HUES6 (cell line): ENCODE measurements around the gene BCHE.

Experiments used
- H3K27ac ChIP-seq: 2 replicates; pipeline ENCODE4 v1.7.0; 2013; ENCODE audit warnings: low read depth, mild to moderate bottlenecking, low read length, inconsistent platforms
- H3K27me3 ChIP-seq: 2 replicates; pipeline ENCODE4 v1.6.1; 2013; ENCODE audit warnings: low read length; ENCODE audit not compliant: control insufficient read depth, insufficient read depth
- H3K36me3 ChIP-seq: 2 replicates; pipeline ENCODE4 v1.6.1; 2013; ENCODE audit warnings: low read length; ENCODE audit not compliant: control insufficient read depth, insufficient read depth
- H3K4me1 ChIP-seq: 2 replicates; pipeline ENCODE4 v1.6.1; 2013; ENCODE audit warnings: low read length; ENCODE audit not compliant: control insufficient read depth, insufficient read depth
- H3K4me3 ChIP-seq: 2 replicates; pipeline ENCODE4 v1.5.1; 2013; ENCODE audit warnings: low read depth, low read length
- H3K9ac ChIP-seq: one replicate; pipeline ENCODE4 v1.6.1; 2013; ENCODE audit warnings: mild to moderate bottlenecking, low read length
- H3K9me3 ChIP-seq: 2 replicates; pipeline ENCODE4 v1.6.1; 2013; ENCODE audit warnings: low read depth, low read length; ENCODE audit not compliant: control insufficient read depth, insufficient read depth

The BCHE gene

GRCh38 chr3:165788531-165788930, 48.7 kb downstream of the BCHE start:
- Histone ChIP-seq H3K9me3 (no peaks in the 10 kb centered on the region), H3K36me3 (no peaks in the 10 kb centered on the region), H3K4me3 (no peak overlapping the region), H3K4me1 (no peaks in the 10 kb centered on the region), H3K27ac (no peak overlapping the region), H3K9ac (no peak overlapping the region), H3K27me3 (no peaks in the 10 kb centered on the region)

GRCh38 chr3:165786013-165786412, 51.2 kb downstream of the BCHE start:
- Histone ChIP-seq H3K9ac (no peak overlapping the region), H3K27me3 (no peaks in the 10 kb centered on the region), H3K9me3 (no peaks in the 10 kb centered on the region), H3K4me3 (no peak overlapping the region), H3K4me1 (no peaks in the 10 kb centered on the region), H3K27ac (no peak overlapping the region), H3K36me3 (no peaks in the 10 kb centered on the region)

GRCh38 chr3:165784337-165784736, 52.9 kb downstream of the BCHE start:
- Histone ChIP-seq H3K4me3 (no peak overlapping the region), H3K4me1 (no peaks in the 10 kb centered on the region), H3K27ac (no peak overlapping the region), H3K36me3 (no peaks in the 10 kb centered on the region), H3K27me3 (no peaks in the 10 kb centered on the region), H3K9ac (no peak overlapping the region), H3K9me3 (no peaks in the 10 kb centered on the region)

- Histone ChIP-seq H3K9me3 (no peaks in the 10 kb centered on the region), H3K27ac (no peak overlapping the region), H3K9ac (no peak overlapping the region), H3K4me1 (no peaks in the 10 kb centered on the region), H3K4me3 (no peak overlapping the region), H3K27me3 (no peaks in the 10 kb centered on the region), H3K36me3 (no peaks in the 10 kb centered on the region)
Observed at GRCh38 chr3:165783383-165783782, 53.8 kb downstream of the BCHE start.

GRCh38 chr3:165778891-165779290, 58.3 kb downstream of the BCHE start:
- Histone ChIP-seq H3K36me3 (no peaks in the 10 kb centered on the region), H3K4me3 (no peak overlapping the region), H3K4me1 (no peaks in the 10 kb centered on the region), H3K27ac (no peak overlapping the region), H3K9ac (no peak overlapping the region), H3K27me3 (no peaks in the 10 kb centered on the region), H3K9me3 (no peaks in the 10 kb centered on the region)

- Histone ChIP-seq H3K36me3 (no peaks in the 10 kb centered on the region), H3K9ac (no peak overlapping the region), H3K27ac (no peak overlapping the region), H3K4me1 (no peaks in the 10 kb centered on the region), H3K9me3 (no peaks in the 10 kb centered on the region), H3K27me3 (no peaks in the 10 kb centered on the region), H3K4me3 (no peak overlapping the region)
Observed at GRCh38 chr3:165778456-165778855, 58.8 kb downstream of the BCHE start.

- Histone ChIP-seq H3K27ac (no peak overlapping the region), H3K9ac (no peak overlapping the region), H3K4me1 (no peaks in the 10 kb centered on the region), H3K36me3 (no peaks in the 10 kb centered on the region), H3K4me3 (no peak overlapping the region), H3K27me3 (no peaks in the 10 kb centered on the region), H3K9me3 (no peaks in the 10 kb centered on the region)
Observed at GRCh38 chr3:165775824-165776223, 61.4 kb downstream of the BCHE start.

GRCh38 chr3:165770781-165771180, 66.4 kb downstream of the BCHE start:
- Histone ChIP-seq H3K4me3 (no peak overlapping the region), H3K9ac (no peak overlapping the region), H3K9me3 (no peaks in the 10 kb centered on the region), H3K27me3 (no peaks in the 10 kb centered on the region), H3K27ac (no peak overlapping the region), H3K4me1 (peaks cover 7% of the 10 kb centered on the region), H3K36me3 (no peaks in the 10 kb centered on the region)

- H3K9me3 ChIP-seq = no peaks in the 10 kb centered on the region
- H3K4me1 ChIP-seq = peaks cover 7% of the 10 kb centered on the region
- no peaks in the 10 kb centered on the region for H3K27me3 ChIP-seq
- no peak overlapping the region for H3K4me3 ChIP-seq
- H3K36me3 ChIP-seq = no peaks in the 10 kb centered on the region
- no peak overlapping the region for H3K27ac ChIP-seq
- no peak overlapping the region for H3K9ac ChIP-seq
Observed at GRCh38 chr3:165768680-165769079, 68.5 kb downstream of the BCHE start.

GRCh38 chr3:165759041-165759440, 78.2 kb downstream of the BCHE start:
- no peaks in the 10 kb centered on the region for H3K36me3 ChIP-seq
- H3K4me1 ChIP-seq = no peaks in the 10 kb centered on the region
- H3K4me3 ChIP-seq = no peak overlapping the region
- no peak overlapping the region for H3K9ac ChIP-seq
- H3K9me3 ChIP-seq = no peaks in the 10 kb centered on the region
- H3K27ac ChIP-seq = no peak overlapping the region
- no peaks in the 10 kb centered on the region for H3K27me3 ChIP-seq

GRCh38 chr3:165755571-165755970, 81.7 kb downstream of the BCHE start:
- no peaks in the 10 kb centered on the region for H3K36me3 ChIP-seq
- no peaks in the 10 kb centered on the region for H3K27me3 ChIP-seq
- H3K9ac ChIP-seq = no peak overlapping the region
- H3K4me1 ChIP-seq = no peaks in the 10 kb centered on the region
- no peak overlapping the region for H3K4me3 ChIP-seq
- no peaks in the 10 kb centered on the region for H3K9me3 ChIP-seq
- H3K27ac ChIP-seq = no peak overlapping the region
